Measurements from ENCODE around the gene TEF. TPM values are rescaled to one million over a fixed set of nuclear protein-coding genes. Genes with fewer than 3 reads are reported as not detected.
A peak's percentile ranks its signal among the peaks of the same experiment; 100 is the strongest.

Gene TEF
- total and polyA plus RNA-seq, 9 of the 15 experiments (the other 6 are each of a cell fraction or from before 2014, with no cell fraction given), result 0.04 to 3.1 (median 1.2) TPM

- TF ChIP-seq AFF1 (IDR thresholded peaks at IDR 0.05; ENCODE audit: low read depth in 1 of 2, partially characterized antibody in 2 of 2), result peak in 1 of 2 experiments; percentile 38
- no peak for TF ChIP-seq PPARD (CRISPR knock-in tag; IDR thresholded peaks at IDR 0.05)
- peak; percentile 90 for TF ChIP-seq RNF2 (IDR thresholded peaks at IDR 0.05)
- TF ChIP-seq NELFE (IDR thresholded peaks at IDR 0.05; ENCODE audit: insufficient read depth, insufficient read length), result peak; percentile 89
- TF ChIP-seq CBX8 (IDR thresholded peaks at IDR 0.05; ENCODE audit: borderline replicate concordance, extremely low read depth, low read depth, low read length, poor library complexity, severe bottlenecking), result no peak
- TF ChIP-seq HDAC8 (tag; IDR thresholded peaks at IDR 0.05), result no peak
- 0 out of 2 replicates have a peak, but pooled peaks have one; percentile 20 for TF ChIP-seq PKNOX1 (IDR thresholded peaks at IDR 0.05)
- TF ChIP-seq RBM34 (IDR thresholded peaks at IDR 0.05; ENCODE audit: borderline replicate concordance, insufficient read depth, low read length), result no peak
- no peak for TF ChIP-seq TRIM24 (IDR thresholded peaks at IDR 0.05)
- no peak for TF ChIP-seq ZNF318 (IDR thresholded peaks at IDR 0.05; ENCODE audit: borderline replicate concordance in 1 of 2, low read depth in 1 of 2)
- TF ChIP-seq ZBTB17 (CRISPR knock-in tag; IDR thresholded peaks at IDR 0.05), result peak; percentile 19; the same call in 1 of the 2 replicates
These were observed 65.1 kb downstream of the TEF start, which contains the start of gene TOB2 (continued) for GRCh38 chr22:41446639-41447434.
